K562 treated with DMSO at 1 percent for 24 hours (cell line): Measurements from ENCODE around the gene TWNK. TPM values are rescaled to one million over a fixed set of nuclear protein-coding genes. Genes with fewer than 3 reads are reported as not detected.

Source experiments
- total RNA-seq: library from RNA; unstranded; fragments of 300-600 nt; gene quantifications from 2 replicates; pipeline ENCODE4 v1.2.3, GENCODE V29; 2022; ENCODE audit warnings: low read depth; ENCODE audit not compliant: insufficient read depth

Gene TWNK
- 5.5 and 5.6 TPM in 2 replicates for total RNA-seq

GRCh38 chr10:100986952-100987684, at the start of gene TWNK, which contains the start of gene MRPL43:
Gene TWNK, plus strand, starts transcription at chr10:100987543. Its CDS starts 668 bp downstream, at chr10:100988211.
Gene MRPL43, minus strand, starts transcription at chr10:100987497. Its CDS starts 54 bp downstream, at chr10:100987443.

DNA sequence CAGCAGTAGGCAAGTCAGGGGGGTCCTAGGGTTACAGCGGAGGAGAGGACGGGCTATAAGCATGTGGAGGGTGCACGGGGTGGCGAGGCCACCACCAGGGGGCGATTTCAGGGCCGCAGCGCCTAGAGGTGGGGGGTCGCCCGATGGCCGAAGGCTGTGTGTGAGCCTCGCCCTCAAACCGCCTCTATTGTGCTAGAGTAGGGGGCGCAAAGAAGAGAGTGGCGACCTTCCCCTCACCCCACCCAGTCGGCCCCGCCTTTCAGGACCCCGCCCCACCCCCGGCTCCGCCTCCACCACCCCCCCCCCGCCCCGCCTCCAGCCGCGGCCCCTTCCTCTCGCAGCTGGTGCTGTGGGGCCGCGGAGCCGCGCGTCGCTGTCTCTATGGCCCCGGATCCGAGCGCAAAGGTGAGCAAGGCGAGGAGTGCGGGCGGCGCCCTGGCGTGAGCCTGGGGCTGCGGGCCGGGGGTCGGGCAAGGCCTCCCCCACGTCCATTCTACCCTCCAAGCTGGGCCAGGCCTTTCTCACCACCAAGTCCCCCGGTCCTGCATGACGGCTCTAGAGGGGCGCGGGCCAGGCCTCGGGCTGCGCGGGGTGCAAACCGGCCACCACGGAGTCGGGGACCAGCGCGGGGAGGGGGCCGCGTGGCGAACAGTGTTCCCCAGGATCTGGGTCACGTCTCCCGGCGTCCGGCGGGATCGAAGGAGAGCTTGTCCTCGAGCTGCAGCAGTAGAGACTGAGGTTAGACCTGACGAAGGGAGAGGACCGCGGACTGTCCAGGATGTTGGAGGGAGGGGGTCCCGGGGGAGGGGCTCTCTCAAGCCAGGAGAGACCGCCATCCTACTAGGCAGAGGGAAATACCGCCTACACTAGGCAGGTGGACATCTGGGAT, 17.9 kb upstream of the TWNK start, which contains the start of gene SEMA4G:
TSS of gene SEMA4G (plus strand) at position 318 of the 889 bp plus-strand sequence. CDS start 3,409 bp downstream, outside the sequence.

GRCh38 chr10:100999742-101000126, 12.4 kb downstream of the TWNK start, which contains the start of gene LZTS2:
Gene LZTS2, plus strand, starts transcription at chr10:100999808. Its CDS starts 2,731 bp downstream, at chr10:101002539.

GRCh38 chr10:101031128-101031795, 43.9 kb downstream of the TWNK start, which contains the start of the genes PDZD7 and SFXN3:
Gene PDZD7, minus strand, starts transcription at chr10:101031129. Its CDS starts 910 bp downstream, at chr10:101030219.
Gene SFXN3, plus strand, starts transcription at chr10:101031234. Its CDS starts 3,461 bp downstream, at chr10:101034695.

Other genes with a start within 250 kb of the TWNK start
- not detected in 2 replicates for gene PAX2, start 242.0 kb upstream of the TWNK start, total RNA-seq
- gene SLF2, start 74.6 kb upstream of the TWNK start, total RNA-seq: 6.8 and 9.2 TPM in 2 replicates
- 1.7 and 2.2 TPM in 2 replicates for gene SEMA4G, start 18.0 kb upstream of the TWNK start, total RNA-seq
- gene MRPL43, start within 50 bp of the TWNK start, total RNA-seq: 60.4 and 67.9 TPM in 2 replicates
- 57.4 and 59.9 TPM in 2 replicates for gene LZTS2, start 12.3 kb downstream of the TWNK start, total RNA-seq
- 0.71 and 0.83 TPM in 2 replicates for gene PDZD7, start 43.6 kb downstream of the TWNK start, total RNA-seq
- gene SFXN3, start 43.7 kb downstream of the TWNK start, total RNA-seq: 1.6 and 2.2 TPM in 2 replicates
- 26.7 and 31.9 TPM in 2 replicates for gene KAZALD1, start 74.4 kb downstream of the TWNK start, total RNA-seq
- gene TLX1, start 143.8 kb downstream of the TWNK start, total RNA-seq: 0.63 and 2.0 TPM in 2 replicates
- not detected in 2 replicates for gene LBX1, start 241.9 kb downstream of the TWNK start, total RNA-seq